GM10266 (cell line): ENCODE measurements around the gene PBX2.

Experiments used
- DNase-seq: peaks from one replicate; pipeline ENCODE4 v3.0.0; 2012; ENCODE audit errors: extremely low spot score
- CTCF ChIP-seq: IDR thresholded peaks from 2 replicates; pipeline ENCODE4 v1.5.1; 2012; ENCODE audit warnings: mild to moderate bottlenecking, low read depth; ENCODE audit not compliant: control insufficient read depth, insufficient read depth; ENCODE audit errors: missing control alignments

The PBX2 gene

GRCh38 chr6:32222333-32223230, 32.6 kb upstream of the PBX2 start:
- no peak for TF ChIP-seq CTCF
- no peak for DNase-seq

- no peak for TF ChIP-seq CTCF
Measured at GRCh38 chr6:32220021-32220420, 30.0 kb upstream of the PBX2 start.

DNA sequence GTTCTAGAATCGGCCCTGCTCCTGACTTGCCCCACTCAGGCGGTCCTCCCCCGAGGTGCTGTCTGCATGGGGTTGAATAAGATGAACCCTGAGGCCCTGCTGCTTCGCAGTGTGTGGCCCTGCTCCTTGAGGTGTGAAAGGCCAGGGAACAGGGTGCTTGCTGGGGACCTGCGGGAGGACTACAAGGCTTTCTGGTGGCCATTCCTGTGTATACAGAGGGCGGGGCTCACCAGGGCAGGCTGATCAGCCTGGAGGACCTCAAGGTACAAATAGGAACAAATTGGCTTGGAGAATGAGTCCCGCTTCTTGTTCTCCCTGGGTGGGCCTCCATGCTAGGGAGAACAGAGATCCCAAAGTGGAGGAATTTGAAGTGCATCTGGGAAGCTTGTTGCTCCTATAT, 28.2 kb upstream of the PBX2 start:
- no peak for DNase-seq
- no peak for TF ChIP-seq CTCF

More at GRCh38 chr6:32220021-32220420, 30.0 kb upstream of the PBX2 start:
- no peak for DNase-seq

- no peak for TF ChIP-seq CTCF
- no peak for DNase-seq
Measured at GRCh38 chr6:32216998-32217397, 27.0 kb upstream of the PBX2 start.

GRCh38 chr6:32216285-32216684, 26.3 kb upstream of the PBX2 start:
- TF ChIP-seq CTCF: no peak
- no peak for DNase-seq

DNA sequence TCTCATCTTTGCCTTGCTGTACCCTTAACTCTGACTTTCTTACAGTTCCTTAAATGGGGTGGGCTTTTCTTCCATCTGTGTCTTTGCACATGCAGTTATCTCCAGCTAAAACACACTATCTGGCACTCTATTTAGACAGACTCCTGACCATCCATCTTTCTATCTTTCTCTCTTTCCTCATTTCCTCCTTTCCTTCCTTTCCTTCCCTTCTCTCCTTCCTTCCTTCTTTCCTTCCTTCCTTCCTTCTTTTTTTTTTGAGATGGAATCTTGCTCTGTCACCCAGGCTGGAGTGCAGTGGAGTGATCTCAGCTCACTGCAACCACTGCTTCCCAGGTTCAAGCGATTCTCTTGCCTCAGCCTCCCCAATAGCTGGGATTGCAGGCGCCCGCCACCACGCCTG, 25.6 kb upstream of the PBX2 start:
- DNase-seq: no peak
- TF ChIP-seq CTCF: no peak

GRCh38 chr6:32214126-32214525, 24.1 kb upstream of the PBX2 start:
- DNase-seq: no peak
- TF ChIP-seq CTCF: no peak
